ENCODE measurements around the gene CCL7. TPM values are rescaled to one million over a fixed set of nuclear protein-coding genes. Genes with fewer than 3 reads are reported as not detected.

The CCL7 gene
- total RNA-seq, 2 experiments from 2014 or later = not detected

DNA sequence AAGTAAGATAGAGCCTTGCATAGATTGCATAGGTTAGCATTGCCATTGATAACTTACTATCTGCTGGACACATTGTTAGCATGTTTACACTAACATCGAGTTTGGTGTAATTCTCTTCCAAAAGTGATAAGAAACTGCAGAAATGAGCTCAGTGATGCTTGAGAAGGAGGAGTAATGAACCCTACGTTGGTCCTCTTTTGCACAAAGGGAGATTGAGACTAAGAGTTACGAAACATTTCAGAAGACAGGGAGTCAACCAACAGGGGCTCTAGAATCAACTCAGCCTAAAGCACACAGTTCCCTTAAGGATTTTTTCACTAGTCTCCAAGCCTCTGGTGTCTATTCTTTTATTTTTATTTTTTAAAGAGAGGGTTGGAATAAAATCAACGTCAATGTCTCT is 6.8 kb downstream of the CCL7 start:
- no peaks in the 10 kb centered on the region for H3K9me3 Mint-ChIP-seq
- no peak overlapping the region for H3K4me3 Mint-ChIP-seq
- H3K27me3 Mint-ChIP-seq = peaks cover 57% of the 10 kb centered on the region
- no peaks in the 10 kb centered on the region for H3K36me3 Mint-ChIP-seq (ENCODE audit: low read depth)
- POLR2A ChIA-PET = no interaction called here
- H3K4me1 Mint-ChIP-seq = no peaks in the 10 kb centered on the region
- no peak for DNase-seq
- no peak overlapping the region for H3K27ac Mint-ChIP-seq
- CTCF ChIA-PET = interaction anchor here (0.6 kb wide), 1 partner anchor 1699 kb away, joined by 3 read pairs; no protein-coding TSS in a partner anchor

DNA sequence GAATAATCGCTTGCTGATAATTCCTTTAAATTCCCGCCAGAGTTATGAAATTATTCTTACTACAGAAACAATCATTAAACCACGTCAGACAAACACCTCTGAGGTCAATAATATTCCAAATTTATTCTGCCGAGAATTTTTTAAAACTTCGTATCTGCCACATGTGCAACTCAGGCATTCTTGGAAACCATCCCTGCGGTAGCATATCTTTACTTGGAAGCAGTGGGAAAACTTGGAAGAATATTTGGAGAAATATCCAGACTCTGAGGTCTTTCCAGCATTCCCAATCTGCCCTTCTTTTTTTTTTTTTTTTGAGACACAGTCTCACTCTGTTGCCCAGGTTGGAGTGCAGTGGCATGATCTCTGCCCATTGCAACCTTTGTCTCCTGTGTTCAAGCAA is 13.6 kb downstream of the CCL7 start:
- ChIA-PET CTCF (interaction anchor here (0.9 kb wide), 1 partner anchor 78 kb away, joined by 3 read pairs; no protein-coding TSS in a partner anchor), POLR2A (no interaction called here)
- H3K36me3 Mint-ChIP-seq (ENCODE audit: low read depth) = no peaks in the 10 kb centered on the region
- DNase-seq = no peak
- peaks cover 49% of the 10 kb centered on the region for H3K27me3 Mint-ChIP-seq
- H3K4me3 Mint-ChIP-seq = no peak overlapping the region
- no peaks in the 10 kb centered on the region for H3K4me1 Mint-ChIP-seq
- H3K9me3 Mint-ChIP-seq = no peaks in the 10 kb centered on the region
- no peak overlapping the region for H3K27ac Mint-ChIP-seq

GRCh38 chr17:34285286-34285792 is 15.3 kb downstream of the CCL7 start, which contains the start of gene CCL11:
Gene CCL11, plus strand, starts transcription at chr17:34285742. Its CDS starts 67 bp downstream, at chr17:34285809.
- H3K27me3 Mint-ChIP-seq = peaks cover 38% of the 10 kb centered on the region
- H3K27ac Mint-ChIP-seq = no peak within 1 kb of the TSS
- H3K9me3 Mint-ChIP-seq = no peaks in the 10 kb centered on the region
- ChIA-PET POLR2A (no interaction called here), CTCF (no interaction called here)
- H3K4me1 Mint-ChIP-seq = no peaks in the 10 kb centered on the region
- no peak within 1 kb of the TSS for H3K4me3 Mint-ChIP-seq
- DNase-seq = no peak
- no peaks in the 10 kb centered on the region for H3K36me3 Mint-ChIP-seq (ENCODE audit: low read depth)

DNA sequence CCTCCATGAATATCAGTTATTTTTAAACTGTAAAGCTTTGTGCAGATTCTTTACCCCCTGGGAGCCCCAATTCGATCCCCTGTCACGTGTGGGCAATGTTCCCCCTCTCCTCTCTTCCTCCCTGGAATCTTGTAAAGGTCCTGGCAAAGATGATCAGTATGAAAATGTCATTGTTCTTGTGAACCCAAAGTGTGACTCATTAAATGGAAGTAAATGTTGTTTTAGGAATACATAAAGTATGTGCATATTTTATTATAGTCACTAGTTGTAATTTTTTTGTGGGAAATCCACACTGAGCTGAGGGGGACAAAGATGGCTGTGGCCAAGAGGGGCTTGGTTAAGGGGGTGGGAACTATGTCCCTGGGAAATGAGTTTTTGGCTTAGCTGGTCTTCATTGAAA is 17.9 kb downstream of the CCL7 start:
- ChIA-PET CTCF (no interaction called here), POLR2A (no interaction called here)
- H3K4me3 Mint-ChIP-seq = no peak overlapping the region
- no peaks in the 10 kb centered on the region for H3K4me1 Mint-ChIP-seq
- peaks cover 17% of the 10 kb centered on the region for H3K27me3 Mint-ChIP-seq
- no peak for DNase-seq
- no peaks in the 10 kb centered on the region for H3K9me3 Mint-ChIP-seq
- H3K27ac Mint-ChIP-seq = no peak overlapping the region
- no peaks in the 10 kb centered on the region for H3K36me3 Mint-ChIP-seq (ENCODE audit: low read depth)

DNA sequence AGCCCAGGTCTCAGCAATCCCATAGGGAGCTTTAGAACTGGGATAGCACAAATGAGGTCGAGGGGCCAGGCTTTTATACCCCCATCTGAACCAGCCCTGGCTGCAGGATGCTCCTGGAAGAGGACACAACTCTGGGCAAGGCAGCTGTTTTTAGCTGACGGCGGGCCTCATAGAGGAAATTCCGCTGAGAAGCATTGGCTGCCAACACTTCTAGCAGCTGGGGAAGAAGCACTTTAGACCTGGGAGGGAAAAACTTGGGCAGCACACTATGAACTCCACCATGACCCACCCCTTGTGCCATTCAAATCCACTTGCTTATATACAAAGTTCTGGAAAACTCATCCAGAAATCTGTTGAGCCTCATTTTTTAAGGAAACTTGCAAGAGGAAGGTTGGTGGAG is 20.6 kb downstream of the CCL7 start:
- no peaks in the 10 kb centered on the region for H3K4me1 Mint-ChIP-seq
- peaks cover 17% of the 10 kb centered on the region for H3K27me3 Mint-ChIP-seq
- H3K36me3 Mint-ChIP-seq (ENCODE audit: low read depth) = no peaks in the 10 kb centered on the region
- POLR2A ChIA-PET = no interaction called here
- no peaks in the 10 kb centered on the region for H3K9me3 Mint-ChIP-seq
- H3K27ac Mint-ChIP-seq = no peak overlapping the region
- no peak overlapping the region for H3K4me3 Mint-ChIP-seq
- CTCF ChIA-PET = no interaction called here
- DNase-seq = no peak

- H3K9me3 Mint-ChIP-seq = no peaks in the 10 kb centered on the region
- POLR2A ChIA-PET = no interaction called here
- no peak for DNase-seq
- peaks cover 17% of the 10 kb centered on the region for H3K27me3 Mint-ChIP-seq
- H3K27ac Mint-ChIP-seq = no peak overlapping the region
- no peak overlapping the region for H3K4me3 Mint-ChIP-seq
- H3K4me1 Mint-ChIP-seq = no peaks in the 10 kb centered on the region
- CTCF ChIA-PET = no interaction called here
- no peaks in the 10 kb centered on the region for H3K36me3 Mint-ChIP-seq (ENCODE audit: low read depth)
Measured at GRCh38 chr17:34291721-34292348, 21.8 kb downstream of the CCL7 start.

GRCh38 chr17:34299027-34299426 is 29.0 kb downstream of the CCL7 start:
- peaks cover 4% of the 10 kb centered on the region for H3K4me1 Mint-ChIP-seq
- ChIA-PET CTCF (no interaction called here), POLR2A (no interaction called here)
- peaks cover 9% of the 10 kb centered on the region for H3K27me3 Mint-ChIP-seq
- no peak for DNase-seq
- no peak overlapping the region for H3K27ac Mint-ChIP-seq
- H3K36me3 Mint-ChIP-seq (ENCODE audit: low read depth) = no peaks in the 10 kb centered on the region
- H3K9me3 Mint-ChIP-seq = peaks cover 7% of the 10 kb centered on the region
- H3K4me3 Mint-ChIP-seq = no peak overlapping the region

GRCh38 chr17:34299956-34300577 is 30.0 kb downstream of the CCL7 start:
- peaks cover 7% of the 10 kb centered on the region for H3K9me3 Mint-ChIP-seq
- no peak for DNase-seq
- H3K4me1 Mint-ChIP-seq = peaks cover 4% of the 10 kb centered on the region
- H3K27ac Mint-ChIP-seq = no peak overlapping the region
- H3K27me3 Mint-ChIP-seq = peaks cover 16% of the 10 kb centered on the region
- CTCF ChIA-PET = no interaction called here
- POLR2A ChIA-PET = no interaction called here
- no peak overlapping the region for H3K4me3 Mint-ChIP-seq
- H3K36me3 Mint-ChIP-seq (ENCODE audit: low read depth) = no peaks in the 10 kb centered on the region

DNA sequence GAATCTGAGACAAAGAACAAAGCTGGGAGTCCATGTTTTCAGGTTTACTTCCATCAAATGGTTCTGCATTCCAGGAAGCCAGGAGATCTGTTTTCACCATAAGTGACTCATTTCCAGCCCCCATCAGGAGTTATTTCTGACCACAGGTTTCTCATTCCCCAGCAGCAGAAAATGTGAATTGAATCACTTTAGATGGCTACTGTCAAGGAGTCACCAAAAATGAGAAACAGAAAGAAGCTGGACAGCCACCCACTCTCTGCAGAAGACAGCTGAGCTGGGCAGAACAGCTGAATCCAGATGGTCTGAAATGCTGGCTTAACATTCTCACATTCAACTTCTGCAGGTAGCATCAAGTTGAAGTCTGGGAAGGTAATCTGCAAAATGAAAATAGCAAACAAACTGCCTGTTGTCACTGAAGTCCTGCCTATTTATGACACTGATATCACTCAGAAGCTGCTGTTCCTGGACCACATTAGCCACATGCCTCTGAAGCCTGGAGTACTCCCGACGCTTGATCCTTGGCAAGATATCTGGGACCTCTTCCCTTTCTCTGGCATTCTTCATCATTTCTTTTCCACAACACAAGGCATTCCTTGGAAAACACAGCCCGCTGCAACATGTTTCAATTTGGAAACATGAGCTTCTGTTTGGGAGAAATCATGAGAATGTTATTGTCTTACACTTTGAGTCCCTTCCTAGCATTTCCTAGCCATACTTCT is 30.8 kb downstream of the CCL7 start:
- DNase-seq = no peak
- peaks cover 4% of the 10 kb centered on the region for H3K4me1 Mint-ChIP-seq
- peaks cover 17% of the 10 kb centered on the region for H3K27me3 Mint-ChIP-seq
- no peak overlapping the region for H3K27ac Mint-ChIP-seq
- no peaks in the 10 kb centered on the region for H3K36me3 Mint-ChIP-seq (ENCODE audit: low read depth)
- H3K9me3 Mint-ChIP-seq = peaks cover 7% of the 10 kb centered on the region
- ChIA-PET CTCF (interaction anchor here (1.5 kb wide), 1 partner anchor 60 kb away, joined by 7 read pairs; no protein-coding TSS in a partner anchor), POLR2A (no interaction called here)
- no peak overlapping the region for H3K4me3 Mint-ChIP-seq

- peaks cover 6% of the 10 kb centered on the region for H3K4me1 Mint-ChIP-seq
- no peak overlapping the region for H3K4me3 Mint-ChIP-seq
- ChIA-PET POLR2A (interaction anchor here (0.6 kb wide), 1 partner anchor 567 kb away, joined by 3 read pairs; no protein-coding TSS in a partner anchor), CTCF (interaction anchor here (1.5 kb wide), 1 partner anchor 59 kb away, joined by 7 read pairs; no protein-coding TSS in a partner anchor)
- H3K27ac Mint-ChIP-seq = no peak overlapping the region
- H3K27me3 Mint-ChIP-seq = peaks cover 19% of the 10 kb centered on the region
- no peak for DNase-seq
- no peaks in the 10 kb centered on the region for H3K36me3 Mint-ChIP-seq (ENCODE audit: low read depth)
- H3K9me3 Mint-ChIP-seq = peaks cover 7% of the 10 kb centered on the region
Measured at GRCh38 chr17:34301986-34302385, 32.0 kb downstream of the CCL7 start.

DNA sequence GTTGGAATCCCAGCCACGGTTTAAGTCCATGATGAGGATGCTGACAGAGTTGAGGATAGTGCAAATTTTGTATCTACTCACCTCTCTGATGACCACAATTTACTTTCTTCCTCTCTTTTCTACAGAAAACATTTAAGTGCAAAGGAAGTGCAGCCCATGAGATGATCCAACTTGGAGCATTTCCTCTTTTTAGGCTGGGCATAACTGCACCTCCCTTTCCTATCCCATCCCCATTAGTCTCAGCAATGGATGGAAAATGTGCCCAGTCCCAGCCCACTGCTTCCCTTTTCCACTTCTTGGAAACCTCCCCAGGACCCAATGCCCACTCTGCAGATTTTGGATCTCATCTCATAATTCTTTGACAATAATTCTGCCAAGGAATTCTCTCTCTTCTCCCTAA is 32.6 kb downstream of the CCL7 start:
- POLR2A ChIA-PET = interaction anchor here (0.6 kb wide), 1 partner anchor 567 kb away, joined by 3 read pairs; no protein-coding TSS in a partner anchor
- Mint-ChIP-seq H3K27ac (no peak overlapping the region), H3K4me1 (peaks cover 11% of the 10 kb centered on the region), H3K27me3 (peaks cover 19% of the 10 kb centered on the region), H3K4me3 (no peak overlapping the region), H3K36me3 (ENCODE audit: low read depth) (no peaks in the 10 kb centered on the region), H3K9me3 (peaks cover 7% of the 10 kb centered on the region)
- CTCF ChIA-PET = interaction anchor here (1.5 kb wide), 1 partner anchor 59 kb away, joined by 7 read pairs; no protein-coding TSS in a partner anchor
- no peak for DNase-seq

GRCh38 chr17:34303606-34304005 is 33.6 kb downstream of the CCL7 start:
- H3K9me3 Mint-ChIP-seq = peaks cover 3% of the 10 kb centered on the region
- DNase-seq = no peak
- CTCF ChIA-PET = no interaction called here
- POLR2A ChIA-PET = no interaction called here
- no peak overlapping the region for H3K4me3 Mint-ChIP-seq
- no peaks in the 10 kb centered on the region for H3K36me3 Mint-ChIP-seq (ENCODE audit: low read depth)
- H3K4me1 Mint-ChIP-seq = peaks cover 11% of the 10 kb centered on the region
- no peak overlapping the region for H3K27ac Mint-ChIP-seq
- peaks cover 20% of the 10 kb centered on the region for H3K27me3 Mint-ChIP-seq

DNA sequence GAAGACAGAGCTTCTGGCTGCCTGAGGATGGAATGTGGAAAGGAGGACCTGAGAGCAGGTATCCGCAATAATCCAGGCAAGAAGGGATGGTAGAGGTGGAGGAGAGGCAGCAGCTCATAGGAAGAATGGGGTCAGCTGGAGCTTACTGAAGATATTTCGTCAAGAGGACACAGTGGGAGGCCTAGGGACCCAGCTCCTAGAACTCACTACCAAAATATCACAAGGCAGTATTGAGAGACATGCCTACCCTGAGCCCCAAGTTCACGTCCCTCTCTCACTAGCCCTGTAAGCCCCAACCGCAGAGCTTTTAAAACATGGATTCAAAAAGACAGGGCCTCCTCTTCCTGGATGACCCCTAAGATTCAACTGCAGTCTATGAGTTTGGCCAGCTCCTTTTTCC is 35.0 kb downstream of the CCL7 start:
- ChIA-PET POLR2A (no interaction called here), CTCF (no interaction called here)
- peaks cover 11% of the 10 kb centered on the region for H3K4me1 Mint-ChIP-seq

More for the DNA sequence above, 35.0 kb downstream of the CCL7 start:
- H3K36me3 Mint-ChIP-seq (ENCODE audit: low read depth) = no peaks in the 10 kb centered on the region
- H3K9me3 Mint-ChIP-seq = no peaks in the 10 kb centered on the region
- H3K4me3 Mint-ChIP-seq = no peak overlapping the region
- H3K27me3 Mint-ChIP-seq = peaks cover 25% of the 10 kb centered on the region
- DNase-seq = no peak
- H3K27ac Mint-ChIP-seq = no peak overlapping the region
